AG04450 (cell line): Measurements from ENCODE around the gene TMPRSS9. TPM values are rescaled to one million over a fixed set of nuclear protein-coding genes. Genes with fewer than 3 reads are reported as not detected.
A peak's percentile ranks its signal among the peaks of the same experiment; 100 is the strongest.
"Not testable (repeated sequence)": the region's sequence is repeated elsewhere in the genome, so short reads cannot be mapped to it uniquely, and the experiment has no call there.

ENCODE experiments used
- CTCF ChIA-PET: fragments of 300-600, 350-600 bp; formaldehyde crosslinking; extraction: SDS; loops from one replicate; lab custom pipeline; 2022; ENCODE audit warnings: antibody characterized with exemption, inconsistent platforms; lab: Charles Lee
- POLR2A ChIA-PET: fragments of 350-600 bp; formaldehyde crosslinking; extraction: SDS; loops from one replicate; lab custom pipeline; 2021; ENCODE audit warnings: antibody characterized with exemption, inconsistent platforms; lab: Yijun Ruan, JAX
- DNase-seq: peaks from one replicate; pipeline ENCODE4 v3.0.0-alpha.2; 2011; ENCODE audit warnings: low read depth, low spot score
- H3K27ac ChIP-seq: one replicate; pipeline ENCODE4 v1.5.1; 2012; ENCODE audit warnings: low read depth, low read length, control low read depth
- H3K27me3 ChIP-seq: one replicate; pipeline ENCODE4 v1.6.0; 2012; ENCODE audit warnings: low read length; ENCODE audit not compliant: control insufficient read depth, insufficient read depth
- H3K4me3 ChIP-seq: 2 replicates; pipeline ENCODE4 v1.5.1; 2011; ENCODE audit warnings: mild to moderate bottlenecking, low read depth, low read length, control low read depth
- H3K9me3 ChIP-seq: 2 replicates; pipeline ENCODE4 v1.5.1; 2012; ENCODE audit warnings: low read length; ENCODE audit not compliant: control insufficient read depth, insufficient read depth
- CTCF ChIP-seq: IDR thresholded peaks from 2 replicates; pipeline ENCODE4 v1.5.1; 2011; ENCODE audit warnings: low read depth, low read length, control low read depth, inconsistent platforms
- polyA plus RNA-seq: library from polyadenylated mRNA; depleted of rRNA; stranded (reverse); fragments of >200 nt; gene quantifications from 2 replicates; pipeline ENCODE4 v1.2.3, GENCODE V29; 2011

TMPRSS9 gene
- polyA plus RNA-seq, 1 experiment, result not detected

DNA sequence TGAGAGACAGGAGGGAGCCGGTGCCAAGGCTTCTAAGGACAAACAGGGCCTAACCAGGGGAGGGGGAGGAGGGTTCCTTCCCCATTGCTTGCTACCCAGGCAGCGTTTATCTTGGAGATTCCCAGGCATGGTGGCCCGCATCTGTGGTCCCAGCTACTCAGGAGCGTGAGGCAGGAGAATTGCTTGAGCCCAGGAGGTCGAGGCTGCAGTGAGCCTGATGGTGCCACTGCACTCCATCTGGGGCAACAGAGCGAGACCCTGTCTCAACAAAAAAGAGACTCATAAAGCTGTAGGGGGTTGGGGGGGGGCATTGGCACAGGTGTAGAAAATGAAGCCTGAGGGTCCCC lies 55.9 kb downstream of the TMPRSS9 start:
- DNase-seq, result no peak
- no peak for TF ChIP-seq CTCF
- no peaks in the 10 kb centered on the region for H3K27me3 ChIP-seq
- no peak overlapping the region for H3K4me3 ChIP-seq
- H3K27ac ChIP-seq, result no peak overlapping the region
- peaks cover 11% of the 10 kb centered on the region for H3K9me3 ChIP-seq
- POLR2A ChIA-PET, result interaction anchor here (0.6 kb wide), 1 partner anchor 15 kb away, joined by 3 read pairs; no protein-coding TSS in a partner anchor
- CTCF ChIA-PET, result no interaction called here

GRCh38 chr19:2416321-2417097 lies 56.4 kb downstream of the TMPRSS9 start:
- Histone ChIP-seq H3K27ac (peak overlapping the region; percentile 11), H3K27me3 (no peaks in the 10 kb centered on the region), H3K9me3 (peaks cover 10% of the 10 kb centered on the region), H3K4me3 (no peak overlapping the region)
- POLR2A ChIA-PET, result interaction anchor here (0.6 to 1.1 kb wide), 3 partner anchors 12 to 59 kb away, joined by 3 read pairs; partner anchors contain the start of gene GADD45B
- DNase-seq, result no peak
- no peak for TF ChIP-seq CTCF
- CTCF ChIA-PET, result no interaction called here

- CTCF ChIA-PET, DNase-seq, H3K4me3 ChIP-seq, H3K9me3 ChIP-seq, H3K27ac ChIP-seq, H3K27me3 ChIP-seq: not testable (repeated sequence)
- POLR2A ChIA-PET, result interaction anchor here (0.6 to 1.1 kb wide), 2 partner anchors 13 to 58 kb away, joined by 3 read pairs; partner anchors contain the start of gene GADD45B
Measured at GRCh38 chr19:2417436-2417835, 57.4 kb downstream of the TMPRSS9 start.

GRCh38 chr19:2417881-2418406 lies 57.9 kb downstream of the TMPRSS9 start:
- H3K4me3 ChIP-seq, result no peak overlapping the region
- CTCF ChIA-PET, result no interaction called here
- DNase-seq, result no peak
- H3K9me3 ChIP-seq, result peaks cover 4% of the 10 kb centered on the region; the same call in 1 of the 2 replicates
- POLR2A ChIA-PET, result interaction anchor here (1.1 kb wide), 1 partner anchor 14 kb away, joined by 3 read pairs; no protein-coding TSS in a partner anchor
- no peak for TF ChIP-seq CTCF
- H3K27me3 ChIP-seq, result no peaks in the 10 kb centered on the region
- no peak overlapping the region for H3K27ac ChIP-seq

DNA sequence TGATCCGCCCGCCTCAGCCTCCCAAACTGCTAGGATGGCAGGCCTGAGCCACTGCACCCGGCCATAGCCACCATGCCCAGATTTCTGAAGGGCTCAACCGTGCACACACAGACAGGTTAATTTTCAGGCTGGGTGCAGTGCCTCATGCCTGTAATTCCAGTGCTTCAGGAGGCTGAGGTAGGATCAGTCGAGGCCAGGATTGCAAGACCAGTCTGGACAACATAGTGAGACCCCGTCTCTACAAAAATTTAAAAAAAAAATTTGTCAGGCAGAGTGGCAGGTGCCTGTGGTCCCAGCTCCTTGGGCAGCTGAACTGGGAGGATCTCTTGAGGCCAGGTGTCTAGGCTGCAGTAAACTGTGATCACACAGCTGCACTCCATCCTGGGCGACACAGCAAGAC lies 59.7 kb downstream of the TMPRSS9 start:
- no peak for TF ChIP-seq CTCF
- H3K4me3 ChIP-seq, result no peak overlapping the region
- H3K27me3 ChIP-seq, result no peaks in the 10 kb centered on the region
- H3K27ac ChIP-seq, result no peak overlapping the region
- no peaks in the 10 kb centered on the region; the same call in 1 of the 2 replicates for H3K9me3 ChIP-seq
- no peak for DNase-seq
- POLR2A ChIA-PET, result no interaction called here
- CTCF ChIA-PET, result no interaction called here
